WTC11 (cell line): Measurements from ENCODE around the gene SEMA4F.

Experiments
- CTCF ChIP-seq: fragments of 200-600 bp; IDR thresholded peaks from 2 replicates; pipeline ENCODE4 v1.8.0; 2022; ENCODE audit warnings: antibody characterized with exemption
- E2F4 ChIP-seq: sonication (generic); formaldehyde crosslinking; IDR thresholded peaks from 2 replicates; pipeline ENCODE4 v1.8.1; 2022; ENCODE audit warnings: low read depth, mild to moderate bottlenecking, moderate library complexity, missing genetic modification reagents, borderline replicate concordance
- MAX ChIP-seq: sonication (generic); formaldehyde crosslinking; IDR thresholded peaks from 2 replicates; pipeline ENCODE4 v1.8.0; 2022; ENCODE audit warnings: mild to moderate bottlenecking, missing genetic modification reagents
- RELA ChIP-seq: sonication (generic); formaldehyde crosslinking; IDR thresholded peaks from 2 replicates; pipeline ENCODE4 v1.8.1; 2022; ENCODE audit warnings: missing genetic modification reagents, mild to moderate bottlenecking, borderline replicate concordance
- ZNF121 ChIP-seq: sonication (generic); formaldehyde crosslinking; IDR thresholded peaks from 2 replicates; pipeline ENCODE4 v1.8.0; 2023; ENCODE audit warnings: missing genetic modification reagents
- ZNF263 ChIP-seq: sonication (generic); formaldehyde crosslinking; IDR thresholded peaks from 2 replicates; pipeline ENCODE4 v1.8.1; 2022; ENCODE audit warnings: low read depth, mild to moderate bottlenecking, moderate library complexity, missing genetic modification reagents
- ZNF425 ChIP-seq: fragments of 250-450 bp; sonication (Bioruptor Pico); conservative IDR thresholded peaks from 2 replicates; pipeline ENCODE4 v1.9.0; 2021; ENCODE audit warnings: mild to moderate bottlenecking
- ZNF512 ChIP-seq: sonication (generic); formaldehyde crosslinking; IDR thresholded peaks from 2 replicates; pipeline ENCODE4 v1.8.1; 2022; ENCODE audit warnings: missing genetic modification reagents, borderline replicate concordance

- no peak for TF ChIP-seq RELA (CRISPR knock-in tag)
- no peak for TF ChIP-seq CTCF
- no peak for TF ChIP-seq E2F4 (CRISPR knock-in tag)
- no peak for TF ChIP-seq MAX
- TF ChIP-seq ZNF263 (CRISPR knock-in tag) = no peak
- TF ChIP-seq ZNF425 = no peak
- no peak for TF ChIP-seq ZNF512 (CRISPR knock-in tag)
- no peak for TF ChIP-seq ZNF121 (CRISPR knock-in tag)
Observed at GRCh38 chr2:74730530-74730929, 76.5 kb downstream of the SEMA4F start.
